HG03103 (cell line): Measurements from ENCODE around the gene IFITM5.
"Not testable (repeated sequence)": the region's sequence is repeated elsewhere in the genome, so short reads cannot be mapped to it uniquely, and the experiment has no call there.

Source experiments
- ATAC-seq: cut with Tn5 transposase; IDR thresholded peaks from one replicate; pipeline ENCODE4 v1.9.1; 2021; ENCODE audit warnings: low read depth; ENCODE audit not compliant: unreplicated experiment

IFITM5 gene

DNA sequence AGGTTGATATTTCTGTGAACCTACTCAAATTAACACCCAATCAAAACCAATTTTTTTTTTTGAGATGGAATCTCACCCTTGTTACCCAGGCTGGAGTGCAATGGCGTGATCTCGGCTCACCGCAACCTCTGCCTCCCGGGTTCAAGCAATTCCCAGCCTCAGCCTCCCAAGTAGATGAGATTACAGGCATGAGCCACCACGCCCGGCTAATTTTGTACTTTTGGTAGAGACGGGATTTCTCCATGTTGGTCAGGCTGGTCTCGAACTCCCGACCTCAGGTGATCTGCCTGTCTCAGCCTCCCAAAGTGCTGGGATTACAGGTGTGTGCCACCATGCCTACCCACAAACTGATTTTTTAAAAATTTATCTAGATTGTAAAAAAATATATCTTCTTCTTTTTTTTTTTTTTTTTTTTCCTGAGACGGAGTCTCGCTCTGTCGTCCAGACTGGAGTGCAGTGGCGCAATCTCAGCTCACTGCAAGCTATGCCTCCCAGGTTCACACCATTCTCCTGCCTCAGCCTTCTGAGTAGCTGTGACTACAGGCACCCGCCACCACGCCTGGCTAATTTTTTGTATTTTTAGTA is 29.3 kb upstream of the IFITM5 start:
- not testable (repeated sequence) for ATAC-seq

DNA sequence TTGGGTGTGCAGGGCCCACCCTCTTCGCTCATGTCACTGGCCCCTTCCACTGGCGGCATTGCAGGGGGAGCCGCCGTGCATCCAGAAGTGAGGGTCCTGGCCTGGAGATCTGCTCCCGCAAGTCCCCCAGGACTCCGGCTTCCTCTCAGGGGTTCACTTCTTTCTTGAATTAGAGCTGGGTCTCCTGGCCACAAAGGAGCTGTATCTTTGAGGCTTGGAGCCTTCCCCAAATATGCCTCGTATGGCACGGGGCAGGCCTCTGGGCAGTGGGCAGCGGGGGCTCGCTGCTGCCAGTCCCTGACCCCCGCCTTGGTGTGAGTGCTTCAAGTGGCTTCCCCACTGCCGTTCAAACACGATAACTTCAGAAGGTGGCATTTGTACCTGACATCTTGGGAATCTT is 28.7 kb upstream of the IFITM5 start:
- no peak for ATAC-seq

DNA sequence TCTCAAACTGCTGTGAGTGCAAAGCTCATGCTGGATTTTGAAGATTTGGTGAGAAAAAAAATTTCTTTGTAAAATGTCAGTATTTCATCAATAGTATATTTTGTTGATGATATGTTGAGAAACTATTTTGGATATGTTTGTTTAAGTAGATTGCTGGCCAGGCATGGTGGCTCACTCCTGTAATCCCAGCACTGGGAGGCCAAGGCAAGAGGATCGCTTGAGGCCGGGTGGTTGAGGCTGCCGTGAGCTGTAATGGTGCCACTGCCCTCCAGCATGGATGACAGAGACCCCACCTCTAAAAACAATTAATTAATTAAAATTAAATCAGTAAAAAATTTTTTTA is 28.2 kb upstream of the IFITM5 start:
- ATAC-seq: no peak

DNA sequence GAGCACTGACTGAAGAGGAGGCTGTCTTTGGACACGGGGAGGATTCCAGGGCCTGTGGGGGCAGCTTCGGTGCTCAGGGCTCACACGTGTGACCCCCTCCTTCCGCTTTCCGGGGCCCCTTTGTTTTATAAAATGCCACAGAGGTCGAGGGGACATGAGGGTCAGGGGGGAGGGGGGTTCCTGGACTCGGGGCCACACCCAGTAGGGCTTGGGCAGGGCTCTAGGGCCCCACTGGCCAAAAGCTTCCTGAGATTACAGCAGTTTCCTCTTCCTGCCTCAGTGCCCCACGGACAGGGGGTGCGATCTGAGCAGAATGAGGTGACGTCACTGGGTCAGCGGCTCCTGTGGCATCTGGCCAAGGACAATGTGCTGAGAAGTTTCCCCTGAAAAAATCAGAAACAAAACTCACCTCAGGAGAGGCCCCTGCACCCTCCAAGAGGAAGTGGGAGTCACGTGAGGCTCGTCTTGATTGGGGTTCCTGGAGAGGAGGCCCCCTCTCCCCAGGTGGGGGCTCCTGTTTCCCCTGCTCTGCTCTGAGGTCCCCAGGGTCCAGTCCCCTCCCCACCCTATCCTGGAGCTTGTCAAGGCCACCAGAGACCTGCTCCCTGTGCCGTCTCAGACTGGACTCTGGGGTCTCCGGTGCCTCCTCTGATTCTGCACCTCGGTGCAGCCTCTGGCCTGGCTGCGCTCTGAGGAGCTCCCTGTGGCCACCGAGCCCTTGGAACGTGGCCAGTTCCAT is 27.7 kb upstream of the IFITM5 start:
- ATAC-seq: peak; percentile 56

DNA sequence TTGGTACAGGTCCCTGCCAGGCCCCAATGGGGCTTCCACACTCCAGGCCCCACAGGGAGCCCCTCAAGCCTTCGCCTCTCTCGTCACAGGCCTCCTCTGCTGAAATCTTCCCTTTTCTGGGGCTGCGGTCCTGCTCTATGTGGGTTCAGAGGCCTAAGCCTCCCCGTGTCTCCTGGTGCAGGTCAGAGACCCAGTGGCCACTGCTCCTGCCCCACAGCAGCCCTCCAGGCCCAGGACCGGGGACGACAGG is 27.2 kb upstream of the IFITM5 start:
- peak; percentile 6 for ATAC-seq

DNA sequence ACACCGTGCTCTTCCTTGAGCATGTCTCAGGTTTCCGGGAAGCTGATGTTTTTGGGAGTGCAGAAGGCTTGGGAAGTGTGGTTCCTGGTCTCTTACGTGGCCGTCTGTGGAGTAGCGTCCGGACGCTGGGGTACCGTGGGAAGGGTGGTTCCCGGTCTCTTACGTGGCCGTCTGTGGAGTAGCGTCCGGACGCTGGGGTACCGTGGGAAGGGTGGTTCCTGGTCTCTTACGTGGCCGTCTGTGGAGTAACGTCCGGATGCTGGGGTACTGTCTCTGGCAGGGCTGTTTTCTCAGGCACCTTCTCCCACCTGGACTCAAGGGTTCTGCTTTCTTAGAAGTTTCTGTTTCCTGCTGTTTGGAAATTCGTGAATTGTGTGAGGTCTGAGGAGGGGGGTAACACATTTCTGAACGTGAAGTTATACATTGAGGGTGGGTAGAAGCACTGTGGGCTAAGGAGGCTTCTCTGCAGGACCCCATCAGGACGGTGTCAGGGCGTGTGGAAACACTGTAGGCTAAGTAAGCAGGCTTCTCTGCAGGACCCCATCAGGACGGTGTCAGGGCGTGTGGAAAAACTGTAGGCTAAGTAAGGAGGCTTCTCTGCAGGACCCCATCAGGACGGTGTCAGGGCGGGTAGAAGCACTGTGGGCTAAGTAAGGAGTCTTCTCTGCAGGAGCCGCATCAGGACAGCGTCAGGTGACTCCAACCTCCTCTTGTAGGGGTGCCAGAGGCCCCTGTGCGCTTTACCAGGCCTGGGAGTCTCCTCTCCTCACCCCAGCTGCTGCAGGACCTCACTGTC is 26.7 kb upstream of the IFITM5 start:
- no peak for ATAC-seq

DNA sequence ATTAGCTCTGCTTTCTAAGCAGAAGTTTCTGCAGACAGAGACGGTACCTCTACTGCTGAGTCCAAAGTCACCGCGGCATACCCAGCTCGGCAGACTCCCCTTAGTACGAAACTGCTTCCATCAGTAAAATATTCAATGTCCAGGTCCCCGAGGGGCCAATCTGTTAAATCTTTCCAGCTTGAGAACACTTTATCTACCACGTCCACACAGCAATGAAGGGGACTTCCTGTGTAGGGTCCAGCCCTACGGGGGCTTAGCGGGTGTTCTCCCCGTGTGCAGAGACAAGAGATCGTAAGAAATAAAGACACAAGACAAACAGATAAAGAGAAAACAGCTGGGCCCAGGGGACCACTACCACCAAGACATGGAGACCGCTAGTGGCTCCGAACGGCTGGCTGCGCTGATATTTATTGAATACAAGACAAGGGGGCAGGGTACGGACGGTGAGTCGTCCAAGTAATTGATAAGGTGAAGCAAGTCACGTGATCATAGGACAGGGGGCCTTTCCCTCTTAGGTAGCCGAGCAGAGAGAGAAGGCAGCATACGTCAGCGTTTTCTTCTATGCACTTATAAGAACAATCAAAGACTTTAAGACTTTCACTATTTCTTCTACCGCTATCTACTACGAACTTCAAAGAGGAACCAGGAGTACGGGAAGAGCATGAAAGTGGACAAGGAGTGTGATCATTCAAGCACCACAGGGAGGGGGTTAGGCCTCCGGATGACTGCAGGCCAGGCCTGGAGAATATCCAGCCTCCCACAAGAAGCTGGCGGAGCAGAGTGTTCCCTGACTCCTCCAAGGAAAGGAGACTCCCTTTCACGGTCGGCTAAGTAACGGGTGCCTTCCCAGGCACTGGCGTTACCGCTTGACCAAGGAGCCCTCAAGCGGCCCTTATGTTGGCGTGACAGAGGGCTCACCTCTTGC is 25.5 kb upstream of the IFITM5 start:
- ATAC-seq: not testable (repeated sequence)

DNA sequence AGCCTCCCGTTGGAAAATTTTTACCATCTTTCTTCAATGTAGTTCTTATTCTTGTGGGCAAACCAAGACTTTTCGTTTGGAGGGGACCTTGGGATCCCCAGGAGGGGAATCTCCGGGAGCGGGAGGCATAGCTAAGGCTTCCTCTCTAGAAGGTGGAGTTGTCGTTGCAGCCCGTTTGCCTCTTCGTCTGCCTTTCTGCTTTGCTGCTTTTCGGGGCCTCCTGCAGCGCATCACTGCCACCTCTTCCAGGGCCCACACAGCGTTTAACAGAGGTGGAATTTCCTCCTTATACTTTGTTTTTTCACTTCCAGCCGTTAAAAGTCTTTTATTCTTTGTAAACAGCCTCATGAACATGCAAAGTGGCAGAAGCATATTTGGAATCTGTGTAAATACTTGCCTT is 24.8 kb upstream of the IFITM5 start:
- ATAC-seq: no peak

DNA sequence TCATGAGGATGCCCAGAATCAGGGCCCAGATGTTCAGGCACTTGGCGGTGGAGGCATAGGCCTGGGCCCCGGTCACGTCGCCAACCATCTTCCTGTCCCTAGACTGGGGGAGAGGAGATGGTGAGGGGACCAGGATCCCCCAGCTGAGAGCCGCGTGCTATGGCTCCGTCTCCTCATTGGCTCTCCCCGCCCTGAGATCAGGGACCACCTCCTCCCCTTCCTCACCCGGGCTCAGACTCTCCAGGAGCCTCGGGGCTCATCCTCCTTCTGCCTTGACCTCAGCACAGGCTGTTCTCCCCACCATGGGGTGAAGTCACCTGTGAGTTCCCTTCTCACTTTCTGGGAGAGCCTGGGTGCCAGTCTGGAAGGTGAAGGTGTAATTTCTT is 20.6 kb upstream of the IFITM5 start:
- not testable (repeated sequence) for ATAC-seq

DNA sequence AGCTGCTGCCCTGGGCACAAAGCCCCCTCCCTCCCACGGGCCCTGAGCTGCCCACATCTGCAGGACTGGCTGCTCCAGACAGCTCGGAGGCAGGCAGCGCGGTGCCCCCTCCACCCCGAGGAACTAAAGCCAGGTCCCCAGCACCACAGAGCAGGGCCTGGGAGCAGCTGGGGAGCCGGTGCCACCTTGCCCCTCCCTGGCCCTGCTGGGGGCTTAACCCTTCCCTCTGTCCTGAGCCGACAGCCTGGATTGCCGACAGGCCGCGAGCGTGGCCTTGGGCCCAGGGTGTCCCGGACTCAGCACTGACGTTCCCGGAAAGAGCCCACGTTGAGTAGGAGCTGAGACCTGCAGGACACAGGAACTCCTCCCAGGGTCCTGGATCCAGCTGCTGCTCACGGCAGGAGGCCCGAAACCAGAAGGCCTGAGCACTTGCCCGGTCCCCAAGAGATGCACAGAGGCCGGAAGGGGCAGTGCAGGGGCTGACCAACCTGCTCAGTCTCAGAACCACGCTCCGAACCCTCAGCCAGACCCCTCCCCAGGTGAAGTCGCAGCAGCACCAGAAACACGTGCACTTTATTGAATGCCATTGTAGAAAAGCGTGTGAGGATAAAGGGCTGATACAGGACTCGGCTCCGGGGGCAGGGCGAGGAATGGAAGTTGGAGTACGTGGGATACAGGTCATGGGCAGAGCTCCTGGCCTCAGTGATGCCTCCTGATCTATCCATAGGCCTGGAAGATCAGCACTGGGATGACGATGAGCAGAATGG is 20.0 kb upstream of the IFITM5 start:
- ATAC-seq: not testable (repeated sequence)

DNA sequence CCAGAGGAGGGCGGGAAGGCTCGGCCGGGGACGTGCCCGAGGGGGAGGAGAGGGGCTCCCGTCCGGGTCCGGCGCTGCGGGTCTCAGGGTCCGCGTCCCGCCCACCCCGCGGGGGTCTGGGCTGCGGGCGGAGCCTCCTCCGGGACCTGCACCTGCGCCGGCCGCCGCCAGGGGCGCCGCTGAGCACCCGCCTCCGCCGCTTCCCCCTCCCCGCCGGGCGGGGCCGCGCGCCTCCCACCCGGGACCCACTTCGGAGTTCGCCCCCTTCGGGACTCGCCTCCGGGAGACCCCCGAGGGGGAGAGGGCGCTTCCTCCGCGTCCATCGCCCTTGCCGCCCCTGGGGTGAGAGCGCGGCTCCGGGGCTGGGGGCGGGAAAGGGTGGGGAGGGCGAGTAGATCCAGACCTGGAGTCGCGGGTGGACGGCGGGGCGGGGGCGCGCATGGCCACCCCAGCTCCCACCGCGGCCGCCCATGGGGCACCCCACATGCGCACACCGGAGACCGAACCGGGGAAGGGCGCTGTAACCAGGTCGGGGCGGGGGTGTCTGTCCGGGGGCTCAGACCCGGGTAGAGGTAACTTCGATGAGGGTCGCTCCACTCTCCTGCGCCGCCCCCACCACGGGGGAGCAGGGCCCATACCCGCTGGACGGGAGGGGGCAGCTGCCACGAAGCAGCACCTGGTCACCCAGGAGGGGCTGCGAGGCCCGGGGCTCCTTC is 19.2 kb upstream of the IFITM5 start:
- ATAC-seq: not testable (repeated sequence)

DNA sequence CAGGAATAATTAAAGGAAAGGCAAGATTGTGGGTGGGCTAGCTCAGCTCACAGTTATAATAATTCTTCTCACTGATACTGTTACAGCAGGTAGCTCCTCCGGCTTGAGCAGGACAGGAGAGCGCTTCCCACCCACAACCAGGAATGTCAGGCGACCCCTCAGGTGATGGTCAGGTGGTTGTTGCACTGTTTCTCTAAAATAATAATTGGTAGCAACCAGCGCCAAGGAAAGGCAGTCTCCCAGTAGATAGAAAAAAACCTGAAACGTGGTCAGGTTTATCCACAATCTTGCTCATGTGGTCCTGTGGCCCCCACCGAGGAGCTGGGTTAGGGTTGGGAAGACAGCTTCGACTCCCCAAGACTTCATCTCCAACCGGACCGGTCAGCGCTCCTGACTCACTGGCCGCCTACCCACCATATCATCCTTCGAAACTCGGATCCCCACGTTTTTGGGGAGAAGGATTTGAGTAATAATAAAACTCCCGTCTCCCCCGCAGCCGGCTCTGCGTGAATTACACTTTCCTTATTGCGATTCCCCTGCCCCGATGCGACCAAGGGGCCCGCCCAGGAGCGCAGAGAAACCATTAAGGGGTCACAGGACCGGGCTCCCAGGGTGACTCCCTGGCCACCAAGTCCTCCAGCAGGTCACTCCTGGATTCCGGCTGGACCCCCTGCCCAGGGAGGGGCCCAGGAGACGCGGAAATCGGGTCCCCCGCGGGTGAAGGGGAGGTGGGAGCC is 18.5 kb upstream of the IFITM5 start:
- ATAC-seq: not testable (repeated sequence)

DNA sequence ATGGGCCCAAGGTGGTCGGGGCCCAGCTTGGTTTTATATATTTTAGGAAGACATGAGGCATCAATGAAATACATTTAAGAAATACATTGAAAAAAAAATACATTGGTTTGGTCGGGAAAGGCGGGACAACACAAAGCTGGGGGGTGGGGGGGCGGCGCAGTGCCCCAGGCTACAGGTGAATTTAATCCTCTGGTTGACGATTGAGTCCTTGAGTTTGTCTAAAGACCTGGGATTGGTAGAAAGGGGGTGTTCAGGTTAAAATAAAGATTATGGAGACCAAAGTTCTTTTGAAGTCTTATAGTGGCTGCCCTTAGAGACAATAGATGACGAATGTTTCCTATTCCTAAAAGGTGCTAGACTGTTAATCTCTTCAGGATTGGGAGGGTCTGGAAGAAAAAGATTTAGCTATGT is 17.6 kb upstream of the IFITM5 start:
- ATAC-seq: no peak

DNA sequence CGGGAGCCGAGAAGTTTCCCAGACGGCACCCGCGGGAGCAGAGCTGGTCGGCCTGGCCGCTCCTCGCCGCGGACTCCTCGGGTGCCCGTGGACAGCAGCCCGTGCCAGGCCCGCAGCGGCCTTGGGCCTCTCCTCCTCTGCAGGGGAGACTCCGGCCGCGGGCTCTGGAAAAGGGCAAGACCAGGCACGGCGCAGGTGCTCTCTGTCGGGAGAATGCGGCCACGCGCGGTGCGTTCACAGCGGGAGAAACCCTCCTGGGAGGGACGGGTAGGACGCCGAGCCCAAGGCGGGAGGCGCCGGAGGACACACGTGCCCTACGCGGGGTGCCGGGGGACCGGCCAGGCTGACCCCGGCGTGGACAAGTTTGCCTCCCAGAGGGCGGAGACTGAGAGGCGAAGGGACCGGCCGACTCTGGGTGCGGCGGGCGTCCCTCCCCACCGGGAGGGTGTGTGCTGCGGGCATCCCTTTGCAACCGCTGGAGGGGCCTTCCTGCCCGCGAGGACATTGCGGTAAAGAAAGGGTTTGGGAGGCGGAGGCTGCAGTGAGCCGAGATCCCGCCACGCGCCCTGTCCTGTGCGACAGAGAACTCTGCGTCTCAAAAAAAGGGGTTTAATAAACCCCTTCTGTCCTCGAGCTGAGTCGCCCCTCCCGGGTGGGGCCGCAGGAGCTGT is 16.8 kb upstream of the IFITM5 start:
- no peak for ATAC-seq

DNA sequence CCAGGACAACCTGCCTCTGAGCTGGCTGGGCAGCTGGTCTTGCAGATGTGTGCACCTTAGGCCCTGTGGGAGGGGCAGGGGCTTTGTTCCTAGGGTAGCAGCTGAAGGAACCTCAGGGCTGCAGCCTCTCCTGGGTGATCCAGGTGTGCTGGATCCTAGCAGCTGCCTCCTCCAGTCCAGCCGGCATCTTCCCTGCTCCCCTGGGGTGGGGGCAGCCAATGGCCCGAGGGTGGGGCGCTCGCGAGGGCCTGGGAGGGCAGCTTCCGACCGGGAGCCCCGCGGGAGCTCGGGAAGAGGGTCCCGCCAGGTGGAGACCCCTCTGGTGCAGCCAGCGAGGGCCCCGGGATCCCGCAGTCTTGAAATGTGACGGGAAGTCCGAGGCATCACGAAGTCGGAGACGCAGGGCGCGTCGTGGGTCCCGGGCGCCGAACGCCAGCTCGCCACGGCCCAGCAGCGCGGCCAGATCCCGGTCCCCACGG is 16.2 kb upstream of the IFITM5 start:
- no peak for ATAC-seq

DNA sequence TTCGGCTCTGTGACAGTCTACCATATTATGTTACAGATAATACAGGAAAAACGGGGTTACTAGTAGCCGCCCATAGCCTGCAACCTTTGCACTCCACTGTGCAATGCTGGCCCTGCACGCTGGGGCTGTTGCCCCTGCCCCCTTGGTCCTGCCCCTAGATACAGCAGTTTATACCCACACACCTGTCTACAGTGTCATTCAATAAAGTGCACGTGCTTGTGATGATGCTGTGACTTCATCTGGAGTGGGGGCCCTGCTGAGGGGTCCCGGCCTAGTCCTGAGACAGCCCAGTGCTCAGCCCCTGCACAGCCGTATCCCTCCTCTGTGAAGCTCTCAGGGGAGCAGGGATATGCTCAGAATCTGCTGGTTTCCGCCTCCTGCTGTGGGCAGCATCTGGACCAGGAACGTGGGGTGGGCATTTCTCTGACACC is 15.7 kb upstream of the IFITM5 start:
- no peak for ATAC-seq

DNA sequence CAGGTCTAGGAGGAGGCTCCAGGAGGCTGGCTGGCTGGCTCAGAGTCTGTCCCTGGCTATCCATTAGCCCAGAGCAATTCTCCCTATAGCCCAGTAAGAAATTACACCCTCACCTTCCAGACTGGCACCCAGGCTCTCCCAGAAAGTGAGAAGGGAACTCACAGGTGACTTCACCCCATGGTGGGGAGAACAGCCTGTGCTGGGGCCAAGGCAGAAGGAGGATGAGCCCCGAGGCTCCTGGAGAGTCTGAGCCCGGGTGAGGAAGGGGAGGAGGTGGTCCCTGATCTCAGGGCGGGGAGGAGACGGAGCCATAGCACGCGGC is 15.2 kb upstream of the IFITM5 start:
- ATAC-seq: not testable (repeated sequence)

DNA sequence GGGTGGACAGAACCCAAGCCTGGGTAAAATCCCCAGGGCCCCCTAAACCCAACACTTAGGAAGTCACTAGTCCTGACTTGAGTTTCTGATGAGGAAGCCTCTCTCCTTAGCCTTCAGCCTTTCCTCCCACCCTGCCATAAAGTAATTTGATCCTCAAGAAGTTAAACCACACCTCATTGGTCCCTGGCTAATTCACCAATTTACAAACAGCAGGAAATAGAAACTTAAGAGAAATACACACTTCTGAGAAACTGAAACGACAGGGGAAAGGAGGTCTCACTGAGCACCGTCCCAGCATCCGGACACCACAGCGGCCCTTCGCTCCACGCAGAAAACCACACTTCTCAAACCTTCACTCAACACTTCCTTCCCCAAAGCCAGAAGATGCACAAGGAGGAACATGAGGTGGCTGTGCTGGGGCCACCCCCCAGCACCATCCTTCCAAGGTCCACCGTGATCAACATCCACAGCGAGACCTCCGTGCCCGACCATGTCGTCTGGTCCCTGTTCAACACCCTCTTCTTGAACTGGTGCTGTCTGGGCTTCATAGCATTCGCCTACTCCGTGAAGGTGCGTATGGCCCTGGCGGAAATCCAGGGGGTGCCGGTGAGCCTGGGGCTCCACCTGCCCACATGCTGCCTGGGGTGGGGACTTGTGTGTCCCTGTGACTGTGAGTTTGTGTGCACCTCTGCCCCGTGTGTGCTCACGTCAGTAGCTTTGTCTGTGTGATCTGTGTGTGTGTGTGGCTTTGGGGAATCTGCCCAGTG is 14.6 kb upstream of the IFITM5 start, which contains the start of gene IFITM1:
TSS of gene IFITM1 (plus strand) at position 254 of the 767 bp plus-strand sequence. CDS start at position 385, 131 bp downstream.
- ATAC-seq: peak; percentile 26
